Thymus (tissue), 11 donors: Measurements from ENCODE around the gene MED13L. TPM values are rescaled to one million over a fixed set of nuclear protein-coding genes. Genes with fewer than 3 reads are reported as not detected.

Source experiments
- DNase-seq, 9 donors: peaks; one replicate each; pipeline ENCODE4 v3.0.0-alpha.2; 2013; ENCODE audit warnings: low spot score in 9 of 9, low read depth in 6 of 9, missing footprints in 1 of 9
- H3K27ac ChIP-seq, 2 donors: one replicate each; pipeline ENCODE4 v1.5.1; 2013; ENCODE audit warnings: control low read depth in 1 of 2, low read depth in 1 of 2, low read length in 1 of 2, mild to moderate bottlenecking in 1 of 2, moderate library complexity in 1 of 2
- H3K27me3 ChIP-seq, 2 donors: one replicate each; pipeline ENCODE4 v1.5.1; 2013; ENCODE audit warnings: low read length in 1 of 2; ENCODE audit not compliant: control insufficient read depth in 2 of 2, insufficient read depth in 1 of 2
- H3K36me3 ChIP-seq, 2 donors: one replicate each; pipeline ENCODE4 v1.5.1; 2013; ENCODE audit warnings: low read length in 1 of 2, mild to moderate bottlenecking in 1 of 2, moderate library complexity in 1 of 2; ENCODE audit not compliant: control insufficient read depth in 2 of 2, insufficient read depth in 2 of 2
- H3K4me1 ChIP-seq, 2 donors: one replicate each; pipeline ENCODE4 v1.5.1; 2013; ENCODE audit warnings: low read length in 2 of 2; ENCODE audit not compliant: control insufficient read depth in 2 of 2, insufficient read depth in 2 of 2
- H3K4me3 ChIP-seq, 2 donors: one replicate each; pipeline ENCODE4 v1.5.1; 2013; ENCODE audit warnings: low read length in 2 of 2, control low read depth in 1 of 2, mild to moderate bottlenecking in 1 of 2
- H3K9me3 ChIP-seq, 2 donors: one replicate each; pipeline ENCODE4 v1.5.1; 2013; ENCODE audit warnings: low read length in 1 of 2, mild to moderate bottlenecking in 1 of 2; ENCODE audit not compliant: control insufficient read depth in 2 of 2, insufficient read depth in 1 of 2
- WGBS: extraction: QIAGEN DNeasy Blood & Tissue Kit; methylation state at CpG from one replicate; pipeline ENCODE4 v1.1.7; 2013; 5-methylcytosine and 5-hydroxymethylcytosine counted together
- polyA plus RNA-seq: library from polyadenylated mRNA; stranded (reverse); fragments of 200-250 nt; gene quantifications from one replicate; pipeline ENCODE4 v1.2.3, GENCODE V29; 2013
- total RNA-seq: library from RNA; stranded (reverse); fragments of 120-200 nt; gene quantifications from one replicate; pipeline ENCODE4 v1.2.4, GENCODE V29; 2013
- donor health status: healthy.

Gene MED13L
- total and polyA plus RNA-seq, 2 donors, result 34.0 to 141 TPM

- H3K4me3 ChIP-seq, result no peak overlapping the region
- 98% methylated on average over 4 of the region's 4 CpGs for WGBS
Measured at GRCh38 chr12:116090516-116090915, 187.0 kb downstream of the MED13L start.

DNA sequence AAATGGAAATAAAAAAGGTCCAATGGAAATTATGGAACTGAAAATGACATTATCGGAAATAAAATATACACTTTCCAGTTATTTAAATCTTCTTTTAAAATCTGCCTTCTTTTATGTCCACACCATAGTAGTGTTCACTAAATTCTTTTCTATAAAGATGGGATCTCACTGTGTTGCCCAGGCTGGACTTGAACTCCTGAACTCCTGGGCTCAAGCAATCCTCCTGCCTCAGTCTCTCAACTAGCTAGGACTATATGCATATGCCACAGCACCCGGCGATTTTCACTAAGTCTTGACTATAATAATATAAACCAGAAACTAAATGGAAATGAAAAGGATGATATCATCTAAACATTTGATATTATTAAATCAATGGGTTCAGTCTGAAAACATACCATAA is 188.4 kb downstream of the MED13L start:
- H3K27ac ChIP-seq, result no peak overlapping the region
- whole genome bisulfite sequencing, result over 99% methylated on average over 3 of the region's 3 CpGs
- no peaks in the 10 kb centered on the region for H3K9me3 ChIP-seq
- H3K4me1 ChIP-seq, result peaks cover 0 to 5% of the 10 kb centered on the region in 2 donors
- DNase-seq, result no peak
- no peak overlapping the region for H3K4me3 ChIP-seq
- peaks cover 0 to 8% of the 10 kb centered on the region in 2 donors for H3K36me3 ChIP-seq
- no peaks in the 10 kb centered on the region for H3K27me3 ChIP-seq

More at GRCh38 chr12:116090516-116090915, 187.0 kb downstream of the MED13L start:
- no peak overlapping the region for H3K27ac ChIP-seq
- DNase-seq, result no peak
- H3K4me1 ChIP-seq, result peaks cover 0 to 5% of the 10 kb centered on the region in 2 donors
- H3K36me3 ChIP-seq, result peaks cover 0 to 18% of the 10 kb centered on the region in 2 donors
- H3K9me3 ChIP-seq, result no peaks in the 10 kb centered on the region
- no peaks in the 10 kb centered on the region for H3K27me3 ChIP-seq

- DNase-seq, result no peak
- 11% methylated on average over 1 of the region's 1 CpG for WGBS
- H3K4me1 ChIP-seq, result peaks cover 0 to 5% of the 10 kb centered on the region in 2 donors
Measured at GRCh38 chr12:116087962-116088361, 189.5 kb downstream of the MED13L start.

DNA sequence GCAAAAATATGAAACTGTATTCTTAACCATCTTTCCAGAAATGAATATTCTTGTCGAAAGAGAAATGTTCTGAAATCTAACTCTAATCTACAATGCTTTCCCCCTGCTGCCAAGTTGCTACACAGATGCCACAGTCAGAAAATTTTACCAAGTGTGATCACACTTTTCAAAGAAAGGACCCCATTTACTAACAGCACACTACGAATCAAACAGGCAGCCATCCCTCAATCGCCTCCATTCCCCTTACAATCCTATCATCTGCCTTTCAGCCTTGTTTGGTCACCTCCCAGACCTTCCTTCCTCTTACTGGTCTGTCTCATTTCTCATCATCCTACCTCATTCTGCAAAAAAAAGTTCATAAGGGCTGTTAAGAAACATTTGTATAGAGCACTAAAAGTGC is 190.1 kb downstream of the MED13L start:
- Histone ChIP-seq H3K27ac (no peak overlapping the region), H3K36me3 (peaks cover 0 to 10% of the 10 kb centered on the region in 2 donors), H3K9me3 (no peaks in the 10 kb centered on the region), H3K27me3 (no peaks in the 10 kb centered on the region), H3K4me3 (no peak overlapping the region), H3K4me1 (peaks cover 0 to 5% of the 10 kb centered on the region in 2 donors)
- WGBS, result 85% methylated on average over 3 of the region's 3 CpGs
- DNase-seq, result no peak

More at GRCh38 chr12:116087962-116088361, 189.5 kb downstream of the MED13L start:
- no peaks in the 10 kb centered on the region for H3K9me3 ChIP-seq
- no peak overlapping the region for H3K4me3 ChIP-seq
- peaks cover 0 to 10% of the 10 kb centered on the region in 2 donors for H3K36me3 ChIP-seq
- peak overlapping the region in 1 of 2 donors; percentile 42 for H3K27ac ChIP-seq
- H3K27me3 ChIP-seq, result no peaks in the 10 kb centered on the region

GRCh38 chr12:116080415-116080814 is 197.1 kb downstream of the MED13L start:
- Histone ChIP-seq H3K27ac (no peak overlapping the region), H3K9me3 (no peaks in the 10 kb centered on the region), H3K4me1 (no peaks in the 10 kb centered on the region), H3K36me3 (peaks cover 0 to 14% of the 10 kb centered on the region in 2 donors), H3K27me3 (no peaks in the 10 kb centered on the region), H3K4me3 (no peak overlapping the region)
- WGBS, result 94% methylated on average over 3 of the region's 3 CpGs
- no peak for DNase-seq

DNA sequence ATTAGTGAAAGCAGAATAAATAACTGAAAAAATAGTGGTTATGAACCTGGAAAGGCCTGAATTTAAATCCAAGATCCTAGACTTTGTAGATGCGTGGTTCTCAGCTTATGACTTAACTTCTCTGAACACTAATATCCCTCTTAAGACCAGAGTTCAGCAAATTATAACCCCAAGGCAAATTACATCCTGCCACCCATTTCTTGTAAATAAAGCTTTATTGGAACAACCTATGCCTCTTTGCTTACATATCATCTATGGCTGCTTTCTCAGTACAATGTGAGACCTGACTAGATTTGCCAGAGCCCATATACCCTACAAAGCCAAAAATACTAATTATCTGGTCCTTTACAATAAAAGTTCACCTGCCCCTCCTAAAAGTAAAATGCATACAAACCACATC is 199.1 kb downstream of the MED13L start:
- no peak for DNase-seq
- H3K9me3 ChIP-seq, result no peaks in the 10 kb centered on the region
- no peaks in the 10 kb centered on the region for H3K4me1 ChIP-seq
- 99% methylated on average over 1 of the region's 1 CpG for WGBS
- peaks cover 0 to 13% of the 10 kb centered on the region in 2 donors for H3K36me3 ChIP-seq
- H3K27ac ChIP-seq, result no peak overlapping the region
- H3K4me3 ChIP-seq, result no peak overlapping the region
- H3K27me3 ChIP-seq, result no peaks in the 10 kb centered on the region

GRCh38 chr12:116077431-116077830 is 200.1 kb downstream of the MED13L start:
- Histone ChIP-seq H3K27ac (no peak overlapping the region), H3K36me3 (peaks cover 0 to 13% of the 10 kb centered on the region in 2 donors), H3K9me3 (no peaks in the 10 kb centered on the region), H3K27me3 (no peaks in the 10 kb centered on the region), H3K4me1 (no peaks in the 10 kb centered on the region), H3K4me3 (no peak overlapping the region)
- no peak for DNase-seq

DNA sequence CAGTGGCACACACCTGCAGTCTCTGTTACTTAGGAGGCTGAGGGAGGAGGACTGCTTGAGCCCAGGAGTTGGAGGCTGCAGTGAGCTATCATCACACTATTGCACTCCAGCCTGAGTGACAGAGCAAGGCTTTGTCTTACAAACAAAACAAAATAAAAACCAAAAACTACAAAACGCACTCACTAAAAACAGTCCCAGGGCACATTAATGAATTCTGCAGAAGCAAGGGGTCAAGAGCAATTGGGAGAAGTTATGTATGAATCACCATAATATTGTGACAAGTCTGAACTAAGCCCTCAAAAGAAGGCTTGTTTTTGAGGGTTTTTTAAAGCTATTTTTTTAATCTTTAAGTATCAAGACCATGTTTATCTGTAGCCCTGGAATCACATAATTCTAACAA is 201.1 kb downstream of the MED13L start:
- Histone ChIP-seq H3K4me3 (no peak overlapping the region), H3K27me3 (no peaks in the 10 kb centered on the region), H3K36me3 (peaks cover 0 to 11% of the 10 kb centered on the region in 2 donors), H3K27ac (no peak overlapping the region), H3K9me3 (no peaks in the 10 kb centered on the region), H3K4me1 (no peaks in the 10 kb centered on the region)
- no peak for DNase-seq
- 97% methylated on average over 1 of the region's 1 CpG for WGBS

- no peak overlapping the region for H3K27ac ChIP-seq
- H3K27me3 ChIP-seq, result no peaks in the 10 kb centered on the region
- WGBS, result 100% methylated on average over 1 of the region's 1 CpG
- H3K9me3 ChIP-seq, result no peaks in the 10 kb centered on the region
- peaks cover 0 to 11% of the 10 kb centered on the region in 2 donors for H3K36me3 ChIP-seq
- no peak overlapping the region for H3K4me3 ChIP-seq
- no peak for DNase-seq
- no peaks in the 10 kb centered on the region for H3K4me1 ChIP-seq
Measured at GRCh38 chr12:116074686-116075085, 202.8 kb downstream of the MED13L start.
